GM19455 (cell line): ENCODE results near the gene PRKAR2A.
"Not testable (repeated sequence)": the region's sequence is repeated elsewhere in the genome, so short reads cannot be mapped to it uniquely, and the experiment has no call there.

Experiments used
- ATAC-seq: cut with Tn5 transposase; IDR thresholded peaks from one replicate; pipeline ENCODE4 v1.9.1; 2021; ENCODE audit not compliant: unreplicated experiment

The PRKAR2A gene

GRCh38 chr3:48782046-48782445 lies 65.6 kb downstream of the PRKAR2A start:
- no peak for ATAC-seq

GRCh38 chr3:48778565-48778964 lies 69.1 kb downstream of the PRKAR2A start:
- not testable (repeated sequence) for ATAC-seq

DNA sequence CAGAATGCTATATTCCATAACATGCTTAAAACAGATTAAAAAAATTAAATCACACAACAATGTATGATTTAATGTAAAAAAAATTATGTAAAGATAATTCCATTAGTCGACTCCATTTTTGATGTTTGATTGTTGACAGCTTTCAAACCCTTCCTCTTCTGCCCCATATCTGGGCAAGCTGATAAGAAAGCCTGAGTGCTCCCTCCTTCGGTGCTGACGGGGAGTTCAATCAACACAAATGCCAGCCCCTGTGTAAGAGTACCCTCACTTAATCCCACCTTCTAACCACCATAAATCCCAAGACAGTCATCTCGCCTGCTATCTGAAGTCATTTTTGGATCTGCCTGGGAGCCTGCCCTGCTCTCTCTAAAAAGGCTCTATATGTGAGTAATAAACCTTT lies 70.8 kb downstream of the PRKAR2A start:
- no peak for ATAC-seq

- ATAC-seq: no peak
Measured at GRCh38 chr3:48770192-48770502, 77.5 kb downstream of the PRKAR2A start.

GRCh38 chr3:48765376-48765775 lies 82.3 kb downstream of the PRKAR2A start:
- ATAC-seq: no peak

DNA sequence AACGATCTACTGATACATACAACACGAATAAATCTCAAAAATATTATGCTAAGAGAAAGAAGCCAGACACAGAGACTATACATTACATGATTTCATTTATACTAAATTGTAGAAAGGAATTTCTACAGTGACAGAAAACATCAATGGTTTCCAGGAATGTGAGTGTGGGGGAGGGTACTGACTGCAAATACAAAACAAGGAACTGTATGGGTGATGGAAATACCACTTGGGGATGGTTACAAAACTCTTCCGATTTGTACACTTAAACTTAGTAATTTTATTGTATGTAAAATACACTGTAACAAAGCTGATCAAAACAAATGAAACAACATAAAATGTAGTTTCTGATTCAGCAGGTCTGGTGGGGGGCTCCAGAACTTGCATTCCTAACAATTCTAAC lies 84.9 kb downstream of the PRKAR2A start:
- no peak for ATAC-seq

DNA sequence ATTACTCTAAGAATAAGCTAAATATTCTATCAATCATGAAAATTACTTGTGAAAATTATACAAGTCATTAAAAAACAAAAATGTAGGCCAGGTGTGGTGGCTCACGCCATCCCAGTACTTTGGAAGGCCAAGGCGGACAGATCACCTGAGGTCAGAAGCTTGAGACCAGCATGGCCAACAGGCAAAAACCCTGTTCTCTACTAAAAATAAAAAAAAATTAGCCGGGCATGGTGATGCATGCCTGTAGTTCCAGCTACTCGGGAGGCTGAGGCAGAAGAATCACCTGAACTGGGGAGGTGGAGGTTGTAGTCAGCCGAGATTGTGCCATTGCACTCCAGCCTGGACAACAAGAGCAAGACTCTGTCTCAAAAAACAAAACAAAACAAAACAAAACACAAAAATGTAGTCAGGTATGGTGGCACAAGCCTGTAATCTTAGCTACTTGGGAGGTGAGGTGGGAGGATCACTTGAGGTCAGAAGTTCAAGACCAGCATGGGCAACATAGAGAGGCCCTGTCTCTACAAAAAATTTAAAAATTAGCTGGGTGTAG lies 87.6 kb downstream of the PRKAR2A start:
- not testable (repeated sequence) for ATAC-seq

DNA sequence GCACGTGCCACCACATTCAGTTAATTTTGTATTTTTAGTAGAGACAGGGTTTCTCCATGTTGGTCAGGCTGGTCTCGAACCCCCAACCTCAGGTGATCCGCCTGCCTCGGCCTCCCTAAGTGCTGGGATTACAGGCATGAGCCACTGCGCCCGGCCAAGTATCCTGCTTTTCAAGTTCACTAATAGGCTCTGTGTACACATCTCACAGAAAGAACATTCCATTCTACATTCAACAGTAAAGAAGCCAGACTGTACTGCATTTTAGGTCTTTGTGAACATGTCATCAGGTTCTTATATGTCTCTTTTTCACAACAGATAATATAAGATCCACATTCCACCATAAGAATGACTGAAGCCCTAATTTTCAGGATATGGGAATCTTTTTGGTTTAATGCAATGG lies 88.1 kb downstream of the PRKAR2A start:
- ATAC-seq: not testable (repeated sequence)

- ATAC-seq: no peak
Measured at GRCh38 chr3:48759071-48759470, 88.6 kb downstream of the PRKAR2A start.

DNA sequence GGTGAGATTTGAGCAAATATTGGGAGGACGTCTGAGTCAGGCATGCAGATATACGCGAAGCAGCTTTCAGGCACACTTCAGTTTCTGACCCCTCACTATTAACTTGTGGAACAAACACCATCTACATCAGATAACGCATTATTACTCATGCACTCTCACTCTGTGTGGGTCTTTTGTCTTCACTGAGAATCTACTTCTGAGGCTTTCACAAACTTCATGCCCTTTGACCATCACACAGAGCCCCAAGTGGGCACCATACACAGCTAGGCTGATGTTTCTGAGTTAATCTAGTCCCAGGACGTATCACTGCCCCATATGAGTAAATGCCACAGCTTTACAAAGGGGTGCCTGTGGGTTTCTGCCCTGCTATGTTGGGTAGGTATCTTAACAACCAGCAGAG lies 91.0 kb downstream of the PRKAR2A start:
- ATAC-seq: no peak

- no peak for ATAC-seq
Measured at GRCh38 chr3:48750856-48751255, 96.8 kb downstream of the PRKAR2A start.

DNA sequence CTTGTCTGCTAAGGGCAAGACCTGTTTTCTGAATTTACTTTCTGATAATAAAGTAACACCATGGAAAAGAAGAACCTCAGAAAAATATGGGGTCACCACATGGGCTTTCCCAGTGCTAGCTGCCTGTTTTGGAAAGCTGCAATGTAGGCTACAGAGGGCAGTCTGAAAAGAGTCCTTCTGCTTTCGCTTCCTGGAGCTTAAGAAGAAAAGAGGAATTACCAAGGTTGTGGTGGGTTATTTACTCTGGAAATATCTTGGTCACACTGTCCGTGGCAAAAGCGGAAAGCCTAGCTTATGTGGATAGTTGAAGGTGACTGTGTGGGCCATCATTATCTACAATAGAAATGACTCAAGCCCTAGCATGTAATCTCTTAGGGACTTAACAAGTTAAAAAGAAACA lies 98.9 kb downstream of the PRKAR2A start:
- ATAC-seq: no peak

- no peak for ATAC-seq
Measured at GRCh38 chr3:48747706-48748105, 100.0 kb downstream of the PRKAR2A start.

DNA sequence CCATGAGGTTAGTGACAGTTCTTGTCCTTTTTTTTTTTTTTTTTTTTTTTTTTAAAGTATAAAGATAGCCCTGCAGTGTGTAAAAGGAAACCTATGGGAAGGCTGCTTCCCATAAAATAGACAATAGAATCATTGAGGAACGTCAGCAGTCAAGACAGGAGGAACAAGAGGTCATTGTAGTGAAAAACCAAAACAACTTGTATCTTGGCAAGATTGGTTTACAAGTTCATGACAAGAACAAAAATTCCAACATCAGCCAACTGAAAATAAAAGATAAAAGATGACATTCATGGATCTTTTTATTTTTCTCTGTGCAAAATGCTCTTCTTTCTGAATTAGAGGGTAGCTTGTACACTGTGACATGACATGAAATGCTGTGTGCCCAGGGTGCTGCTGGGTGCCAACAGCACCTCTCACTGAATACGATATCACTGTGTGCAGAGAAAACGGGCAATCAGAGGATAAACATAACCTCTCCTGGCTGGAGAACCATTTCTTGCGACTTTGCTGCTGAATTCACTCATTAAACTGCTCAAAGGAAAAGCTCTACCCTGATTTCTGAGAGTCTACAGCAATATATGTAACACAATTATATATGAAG lies 100.6 kb downstream of the PRKAR2A start:
- ATAC-seq: no peak

DNA sequence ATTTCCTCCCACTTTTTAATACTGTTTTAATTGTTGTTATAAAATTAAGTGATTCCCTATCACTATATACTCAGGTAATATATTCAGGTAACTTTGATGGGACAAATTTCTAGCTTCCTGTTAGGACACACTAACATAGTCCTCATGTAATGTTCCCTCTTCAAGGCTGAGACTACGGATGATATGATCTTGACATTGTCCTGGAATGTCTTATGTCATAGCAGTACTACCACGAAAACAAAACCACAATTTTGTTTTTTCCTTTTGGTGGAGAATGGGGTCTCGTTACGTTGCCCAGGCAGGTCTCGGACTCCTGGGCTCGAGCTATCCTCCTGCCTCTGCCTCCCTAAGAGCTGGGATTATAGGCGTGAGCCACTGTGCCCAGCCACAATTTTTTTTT lies 103.9 kb downstream of the PRKAR2A start:
- no peak for ATAC-seq

DNA sequence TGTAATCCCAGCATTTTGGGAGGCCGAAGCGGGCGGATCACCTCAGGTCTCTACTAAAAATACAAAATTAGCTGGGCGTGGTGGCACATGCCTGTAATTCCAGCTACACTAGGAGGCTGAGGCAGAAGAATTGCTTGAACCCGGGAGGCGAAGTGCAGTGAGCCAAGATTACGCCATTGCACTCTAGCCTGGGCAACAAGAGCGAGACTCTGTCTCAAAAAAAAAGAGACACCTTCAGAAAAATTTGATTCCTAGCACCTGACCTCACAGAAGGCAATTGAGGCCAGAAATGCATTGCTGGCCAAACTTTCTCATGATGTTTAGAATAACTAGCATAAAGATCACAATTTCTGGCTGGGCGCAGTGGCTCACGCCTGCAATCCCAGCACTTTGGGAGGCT lies 106.4 kb downstream of the PRKAR2A start:
- ATAC-seq: not testable (repeated sequence)

DNA sequence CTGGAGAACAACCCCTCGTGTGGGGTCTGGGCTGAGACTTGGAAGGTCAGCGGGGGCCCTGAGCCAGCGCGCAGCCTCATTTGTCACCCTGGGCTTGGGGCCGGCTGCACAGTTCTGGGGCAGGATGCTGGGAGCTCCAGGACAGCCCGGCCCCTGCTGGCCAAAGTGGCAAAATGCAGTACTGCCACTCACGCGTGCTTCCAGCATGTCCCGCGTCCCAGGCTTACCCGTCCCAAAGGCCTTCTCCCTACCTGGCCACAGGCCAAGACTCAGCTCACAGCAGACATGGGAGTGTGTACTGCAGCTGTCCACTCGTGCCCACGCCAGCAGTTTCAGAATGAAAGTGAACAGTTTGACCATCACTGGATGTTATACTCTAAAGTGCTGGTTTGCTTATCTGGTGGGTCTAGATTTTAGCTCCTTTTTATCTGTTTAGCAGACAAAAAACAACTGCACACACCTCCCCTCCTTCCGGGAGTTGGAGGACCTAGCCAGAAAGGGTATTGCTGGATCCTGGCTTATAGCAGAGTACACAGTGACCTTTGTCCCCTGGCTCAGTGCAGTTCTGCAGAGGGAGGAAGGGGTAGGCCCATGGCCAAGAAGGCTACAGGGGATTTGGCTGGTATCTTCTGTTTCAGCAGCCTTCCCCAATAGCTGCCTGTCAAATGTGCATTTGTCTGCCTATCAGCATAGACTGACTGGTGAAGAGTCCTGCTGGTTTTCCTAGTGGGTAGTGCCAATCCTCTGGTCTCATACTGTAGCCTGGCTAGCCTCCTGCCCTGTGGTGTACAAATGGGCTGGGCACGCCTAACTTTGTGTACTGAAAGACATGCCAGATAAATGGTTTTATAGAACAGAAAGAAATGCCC lies 107.5 kb downstream of the PRKAR2A start:
- ATAC-seq: no peak

DNA sequence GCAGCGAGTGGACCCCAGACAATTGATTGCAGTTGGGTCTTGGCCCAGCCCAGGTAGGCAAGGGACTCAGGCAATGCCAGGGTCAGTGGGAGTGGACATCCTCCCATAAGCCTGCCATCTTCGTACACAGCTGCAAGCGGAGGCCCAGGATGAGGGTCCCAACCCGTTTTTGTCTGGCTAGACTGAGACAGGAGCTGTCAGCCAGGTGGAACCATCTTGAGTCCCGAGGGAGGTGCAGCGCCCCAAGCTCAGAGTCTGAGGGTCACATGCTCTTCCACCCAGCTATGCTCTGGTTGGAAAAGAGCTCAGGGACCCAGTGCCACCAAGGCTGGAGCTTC lies 108.1 kb downstream of the PRKAR2A start:
- no peak for ATAC-seq

DNA sequence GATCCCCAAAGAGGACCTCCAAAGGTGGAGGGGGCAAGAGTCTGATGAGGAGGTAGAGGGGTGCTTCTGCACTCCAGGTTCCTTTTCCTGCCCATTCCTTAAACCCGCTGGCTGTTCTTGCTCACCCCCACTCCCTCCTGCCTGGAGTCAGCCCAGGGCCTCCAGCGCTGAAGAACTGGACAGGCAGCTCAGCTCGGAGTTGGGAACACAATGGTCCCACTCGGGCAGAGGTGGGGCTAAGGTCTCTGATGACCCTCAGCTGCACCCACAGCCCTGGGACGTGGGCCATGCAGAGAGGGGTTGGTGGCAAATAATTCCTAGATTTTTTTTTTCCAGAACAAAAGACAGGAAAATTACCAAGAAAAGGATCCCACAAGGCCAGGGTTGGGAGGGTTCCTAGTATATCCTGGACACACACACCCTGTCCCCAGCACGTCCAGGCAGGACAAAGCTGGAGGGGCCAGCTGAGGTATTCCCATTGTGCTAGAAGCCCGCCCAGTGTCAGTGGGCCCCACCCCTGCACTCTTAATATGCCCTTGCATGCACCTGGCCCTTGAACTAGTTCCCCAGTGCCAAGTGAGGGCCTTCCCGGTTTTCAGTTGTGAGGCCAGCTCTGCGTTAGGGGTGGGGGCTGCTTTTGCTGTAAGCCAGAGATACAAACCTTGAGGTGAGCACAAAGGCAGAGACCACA lies 108.6 kb downstream of the PRKAR2A start:
- no peak for ATAC-seq

- ATAC-seq: no peak
Measured at GRCh38 chr3:48738144-48738536, 109.5 kb downstream of the PRKAR2A start.

DNA sequence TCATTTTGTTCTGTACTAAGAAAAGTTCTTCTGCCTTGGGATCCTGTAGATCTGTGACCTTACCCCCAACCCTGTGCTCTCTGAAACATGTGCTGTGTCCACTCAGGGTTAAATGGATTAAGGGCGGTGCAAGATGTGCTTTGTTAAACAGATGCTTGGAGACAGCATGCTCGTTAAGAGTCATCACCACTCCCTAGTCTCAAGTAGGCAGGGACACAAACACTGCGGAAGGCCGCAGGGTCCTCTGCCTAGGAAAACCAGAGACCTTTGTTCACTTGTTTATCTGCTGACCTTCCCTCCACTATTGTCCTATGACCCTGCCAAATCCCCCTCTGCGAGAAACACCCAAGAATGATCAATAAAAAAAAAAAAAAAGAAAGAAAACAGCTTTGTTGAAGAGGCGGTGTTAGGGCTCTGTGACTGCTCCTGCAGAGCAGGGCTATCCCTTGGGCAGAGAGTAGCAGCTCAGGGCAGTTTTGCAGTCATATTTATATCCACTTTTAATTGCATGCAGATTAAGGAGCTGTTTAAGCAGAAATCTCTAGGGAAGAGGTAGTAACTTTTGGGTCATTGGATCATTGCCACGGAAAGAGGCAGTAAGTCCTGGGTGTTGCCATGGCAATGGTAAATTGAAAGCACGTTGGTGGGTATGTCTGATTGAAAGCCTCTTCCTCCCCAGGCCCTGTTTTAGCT lies 112.5 kb downstream of the PRKAR2A start:
- ATAC-seq: not testable (repeated sequence)
